ENCODE data around the gene RTF2. TPM values are rescaled to one million over a fixed set of nuclear protein-coding genes. Genes with fewer than 3 reads are reported as not detected.

The RTF2 gene
- total RNA-seq, 1 donor from 2014 or later: 75.3 TPM

GRCh38 chr20:56453352-56453751 is 15.1 kb upstream of the RTF2 start:
- Mint-ChIP-seq H3K27ac (ENCODE audit: unreplicated experiment) (no peak overlapping the region), H3K4me1 (no peaks in the 10 kb centered on the region), H3K4me3 (no peak overlapping the region), H3K27me3 (ENCODE audit: low read depth) (peaks cover 2% of the 10 kb centered on the region), H3K36me3 (ENCODE audit: low read depth) (no peaks in the 10 kb centered on the region), H3K9me3 (no peaks in the 10 kb centered on the region)
- no peak for TF ChIP-seq CTCF (conservative IDR thresholded peaks at IDR 0.05)
- no peak for DNase-seq (ENCODE audit: low read depth, low spot score)

DNA sequence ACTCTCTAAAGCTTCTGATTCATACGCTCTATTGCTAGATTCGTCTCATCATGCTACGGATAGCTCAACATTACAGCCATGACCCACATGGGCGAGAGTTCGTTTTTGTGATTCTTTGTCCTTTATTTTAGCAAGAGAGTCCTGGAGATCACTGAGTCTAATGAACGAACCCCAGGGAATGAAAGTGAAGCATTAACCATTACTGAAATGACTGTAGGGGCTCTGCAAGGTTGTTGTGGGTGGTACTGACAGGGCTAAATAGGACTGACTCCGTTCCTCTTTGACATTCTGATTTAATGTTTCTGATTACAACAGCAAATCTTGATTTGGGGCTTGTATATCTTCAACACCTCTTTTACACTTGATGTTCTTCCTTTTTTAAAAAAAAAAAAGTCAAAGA is 13.7 kb upstream of the RTF2 start:
- Mint-ChIP-seq H3K36me3 (ENCODE audit: low read depth) (no peaks in the 10 kb centered on the region), H3K4me3 (no peak overlapping the region), H3K27me3 (ENCODE audit: low read depth) (peaks cover 2% of the 10 kb centered on the region), H3K9me3 (no peaks in the 10 kb centered on the region), H3K27ac (ENCODE audit: unreplicated experiment) (no peak overlapping the region), H3K4me1 (no peaks in the 10 kb centered on the region)
- no peak for DNase-seq (ENCODE audit: low read depth, low spot score)
- TF ChIP-seq CTCF (conservative IDR thresholded peaks at IDR 0.05): no peak

GRCh38 chr20:56458206-56458821 is 10.1 kb upstream of the RTF2 start:
- no peaks in the 10 kb centered on the region for H3K9me3 Mint-ChIP-seq

GRCh38 chr20:56460459-56460858 is 8.0 kb upstream of the RTF2 start:
- Mint-ChIP-seq H3K4me1 (no peaks in the 10 kb centered on the region), H3K36me3 (ENCODE audit: low read depth) (no peaks in the 10 kb centered on the region), H3K4me3 (no peak overlapping the region), H3K27me3 (ENCODE audit: low read depth) (peaks cover 6% of the 10 kb centered on the region), H3K27ac (ENCODE audit: unreplicated experiment) (no peak overlapping the region), H3K9me3 (no peaks in the 10 kb centered on the region)
- DNase-seq (ENCODE audit: low read depth, low spot score): no peak
- no peak for TF ChIP-seq CTCF (conservative IDR thresholded peaks at IDR 0.05)

More at GRCh38 chr20:56458206-56458821, 10.1 kb upstream of the RTF2 start:
- no peaks in the 10 kb centered on the region for H3K36me3 Mint-ChIP-seq (ENCODE audit: low read depth)
- DNase-seq (ENCODE audit: low read depth, low spot score): no peak
- H3K4me1 Mint-ChIP-seq: no peaks in the 10 kb centered on the region
- H3K27me3 Mint-ChIP-seq (ENCODE audit: low read depth): peaks cover 2% of the 10 kb centered on the region
- H3K27ac Mint-ChIP-seq (ENCODE audit: unreplicated experiment): peak overlapping the region; percentile 31
- no peak for TF ChIP-seq CTCF (conservative IDR thresholded peaks at IDR 0.05)
- H3K4me3 Mint-ChIP-seq: no peak overlapping the region

DNA sequence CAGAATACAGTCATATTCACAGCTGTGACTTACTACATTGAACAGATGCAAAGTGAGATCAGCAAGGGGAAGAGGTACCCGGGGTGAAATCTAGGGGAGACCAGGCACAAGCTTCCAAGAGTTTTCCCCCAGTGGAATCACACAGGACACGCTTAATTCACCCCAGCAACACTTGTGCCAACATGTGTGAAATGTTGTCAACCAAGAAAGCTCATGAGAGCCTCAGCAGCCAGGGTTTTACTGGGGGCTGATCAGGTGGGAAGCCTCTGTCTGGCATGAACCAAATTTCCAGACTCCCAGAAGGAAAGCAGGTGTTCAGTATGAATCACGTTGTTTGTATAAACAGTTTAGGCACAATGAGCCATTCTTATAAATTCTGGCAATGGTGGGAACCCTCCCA is 6.9 kb upstream of the RTF2 start:
- TF ChIP-seq CTCF (conservative IDR thresholded peaks at IDR 0.05): no peak
- Mint-ChIP-seq H3K4me1 (no peaks in the 10 kb centered on the region), H3K36me3 (ENCODE audit: low read depth) (no peaks in the 10 kb centered on the region), H3K9me3 (no peaks in the 10 kb centered on the region), H3K27ac (ENCODE audit: unreplicated experiment) (no peak overlapping the region), H3K4me3 (no peak overlapping the region), H3K27me3 (ENCODE audit: low read depth) (peaks cover 6% of the 10 kb centered on the region)
- no peak for DNase-seq (ENCODE audit: low read depth, low spot score)
